Gastrocnemius medialis (tissue), 4 donors: ENCODE results near the gene TAF11. TPM values are rescaled to one million over a fixed set of nuclear protein-coding genes. Genes with fewer than 3 reads are reported as not detected.

Experiments used
- ATAC-seq, 2 donors: fragments of 150-250 bp; one replicate each; pipeline ENCODE4 v1.9.1; 2016
- DNase-seq, 2 donors: peaks; one replicate each; pipeline ENCODE4 v3.0.0-alpha.2; 2019
- H3K27ac ChIP-seq, 4 donors: fragments of 200-600 bp; sonication (generic); 1 replicate in 1 of 4; 2 replicates in 3 of 4; pipeline ENCODE4 v1.5.1; 2016 to 2018; ENCODE audit warnings: mild to moderate bottlenecking in 2 of 4, moderate library complexity in 1 of 4
- H3K27me3 ChIP-seq, 3 donors: fragments of 200-600 bp; sonication (generic) in 2 of 3; 1 replicate in 1 of 3; 2 replicates in 2 of 3; pipeline versions ENCODE4 v1.5.1 to v1.6.0; 2016 to 2019; ENCODE audit warnings: mild to moderate bottlenecking in 1 of 3, moderate library complexity in 1 of 3
- H3K36me3 ChIP-seq, 2 donors: fragments of 200-600 bp; sonication (generic) in 1 of 2; one replicate each; pipeline ENCODE4 v1.5.1; 2017 to 2018
- H3K4me1 ChIP-seq, 2 donors: fragments of 200-600 bp; sonication (generic) in 1 of 2; one replicate each; pipeline ENCODE4 v1.5.1; 2016 to 2017; ENCODE audit warnings: mild to moderate bottlenecking in 2 of 2
- H3K4me3 ChIP-seq, 4 donors: fragments of 200-600 bp; sonication (generic) in 3 of 4; 1 replicate in 1 of 4; 2 replicates in 3 of 4; pipeline ENCODE4 v1.5.1; 2016 to 2019; ENCODE audit warnings: mild to moderate bottlenecking in 2 of 4
- H3K9me3 ChIP-seq, 3 donors: fragments of 200-600 bp; sonication (generic) in 2 of 3; 1 replicate in 1 of 3; 2 replicates in 2 of 3; pipeline ENCODE4 v1.5.1; 2016 to 2019
- CTCF ChIP-seq, 5 experiments: fragments of 450-650 bp in 3 of 5; fragments of 200-600 bp in 2 of 5; sonication (generic) in 2 of 5; IDR thresholded peaks in 4 of 5; conservative IDR thresholded peaks in 1 of 5; 1 replicate in 4 of 5; 2 replicates in 1 of 5; pipeline ENCODE4 v1.5.1; 2016 to 2019; ENCODE audit warnings: antibody characterized with exemption in 5 of 5, mild to moderate bottlenecking in 3 of 5, moderate library complexity in 3 of 5
- in situ Hi-C, 4 donors: fragments of 200-750 bp; cut with MboI; loops; one replicate each; pipeline versions ENCODE4 v1.15.0 to v1.8.0; 2017; ENCODE audit warnings: low sequenced_read_pairs in 4 of 4
- intact Hi-C: fragments of 100-400 bp; cut with DNase I; formaldehyde crosslinking; loops from one replicate; pipeline ENCODE4 v1.15.1; 2023; ENCODE audit warnings: low total_unique reads
- total RNA-seq, 4 donors: library from RNA; depleted of rRNA; stranded (reverse); fragments of >200 nt; gene quantifications; one replicate each; pipeline versions ENCODE4 v1.1.0 to v1.2.3, GENCODE V29; 2016

The TAF11 gene
- total RNA-seq, 4 donors from 2014 or later: 23.2 to 32.6 (median 24.0) TPM

GRCh38 chr6:34829137-34829536, 58.7 kb downstream of the TAF11 start:
- ATAC-seq (no peak), DNase-seq (no peak)
- no peak for TF ChIP-seq CTCF (IDR thresholded peaks at IDR 0.05 in 4 of 5, conservative IDR thresholded peaks at IDR 0.05 in 1 of 5)
- Histone ChIP-seq H3K27me3 (no peaks in the 10 kb centered on the region), H3K9me3 (no peaks in the 10 kb centered on the region), H3K27ac (no peak overlapping the region), H3K4me1 (no peaks in the 10 kb centered on the region), H3K4me3 (no peak overlapping the region), H3K36me3 (peaks cover 0 to 32% of the 10 kb centered on the region in 2 donors)
- intact Hi-C loops (no loop called here), in situ Hi-C loops (no loop called here)

Other genes with a start within 250 kb of the TAF11 start
- gene ILRUN, start 191.3 kb downstream of the TAF11 start, total RNA-seq: 100 to 1,000 TPM; 136 to 252 (median 169) TPM
- gene SNRPC, start 130.5 kb downstream of the TAF11 start, total RNA-seq: 100 to 1,000 TPM in 2 of 4 donors, 10 to 100 TPM in 2; 82.6 to 139 (median 103) TPM
- gene BLTP3A, start 96.0 kb downstream of the TAF11 start, total RNA-seq: 10 to 100 TPM; 19.9 to 36.0 (median 23.2) TPM
- 1 to 10 TPM; 5.3 to 8.6 (median 7.0) TPM for gene ANKS1A, start 1.2 kb upstream of the TAF11 start, total RNA-seq